B cell (primary cell): ENCODE measurements around the gene SRPK1. TPM values are rescaled to one million over a fixed set of nuclear protein-coding genes. Genes with fewer than 3 reads are reported as not detected.

ENCODE experiments used
- ATAC-seq: fragments of 200-7000 bp; cut with Tn5 transposase; one replicate; pipeline ENCODE4 v1.10.0; 2021; ENCODE audit warnings: low read depth, mild to moderate bottlenecking, moderate number of reproducible peaks, moderate library complexity
- CTCF ChIA-PET: fragments of 350-600 bp; sonication (Branson Sonifier 250); formaldehyde crosslinking; loops from one replicate; lab custom pipeline; 2021; ENCODE audit warnings: antibody characterized with exemption, inconsistent platforms; lab: Charles Lee
- POLR2A ChIA-PET: fragments of 350-600 bp; sonication (Branson Sonifier 250); formaldehyde crosslinking; loops from one replicate; lab custom pipeline; 2021; ENCODE audit warnings: antibody characterized with exemption; lab: Charles Lee
- DNase-seq: peaks from one replicate; pipeline ENCODE4 v3.0.0; 2013
- H2AFZ ChIP-seq: 2 replicates; pipeline ENCODE4 v1.6.1; 2012; ENCODE audit warnings: mild to moderate bottlenecking, low read depth, low read length; ENCODE audit not compliant: insufficient read depth, poor library complexity, severe bottlenecking
- H3K27ac ChIP-seq, 2 donors: 1 replicate in 1 of 2; 2 replicates in 1 of 2; pipeline ENCODE4 v1.5.1; 2012 to 2013; ENCODE audit warnings: low read length in 2 of 2, mild to moderate bottlenecking in 2 of 2, moderate library complexity in 1 of 2
- H3K27me3 ChIP-seq, 4 experiments: fragments of 200-600 bp in 1 of 4; sonication (generic) in 1 of 4; replicated peaks in 1 of 4; 1 replicate in 2 of 4; 2 replicates in 2 of 4; pipeline versions ENCODE4 v1.6.1 to v1.7.0; 2013 to 2016; ENCODE audit warnings: low read length in 3 of 4, mild to moderate bottlenecking in 2 of 4, mixed read lengths in 1 of 4, moderate library complexity in 1 of 4; ENCODE audit not compliant: insufficient read depth in 4 of 4, control insufficient read depth in 3 of 4; ENCODE audit errors: control extremely low read depth in 1 of 4
- H3K36me3 ChIP-seq, 2 experiments: replicated peaks in 1 of 2; 1 replicate in 1 of 2; 2 replicates in 1 of 2; pipeline versions ENCODE4 v1.6.1 to v1.7.1; 2013; ENCODE audit warnings: low read length in 1 of 2; ENCODE audit not compliant: insufficient read depth in 2 of 2, control insufficient read depth in 1 of 2; ENCODE audit errors: control extremely low read depth in 1 of 2, extremely low read depth in 1 of 2
- H3K4me1 ChIP-seq, 2 donors: fragments of 200-600 bp in 1 of 2; sonication (generic) in 1 of 2; 1 replicate in 1 of 2; 2 replicates in 1 of 2; pipeline versions ENCODE4 v1.5.1 to v1.6.1; 2013 to 2017; ENCODE audit warnings: low read length in 2 of 2; ENCODE audit not compliant: control insufficient read depth in 2 of 2, insufficient read depth in 2 of 2
- H3K4me2 ChIP-seq: replicated peaks from 2 replicates; pipeline ENCODE3; 2012; ENCODE audit warnings: mild to moderate bottlenecking, low read depth, low read length; ENCODE audit not compliant: poor library complexity, severe bottlenecking
- H3K4me3 ChIP-seq, 5 experiments: fragments of 200-600 bp in 1 of 5; sonication (generic) in 1 of 5; 1 replicate in 3 of 5; 2 replicates in 2 of 5; pipeline versions ENCODE4 v1.5.1 to v1.7.0; 2011 to 2016; ENCODE audit warnings: low read length in 4 of 5, mild to moderate bottlenecking in 4 of 5, low read depth in 2 of 5, control low read depth in 1 of 5, moderate library complexity in 1 of 5; ENCODE audit not compliant: insufficient read depth in 1 of 5; ENCODE audit errors: control extremely low read depth in 1 of 5, extremely low read depth in 1 of 5
- H3K79me2 ChIP-seq: fragments of 200-600 bp; sonication (generic); one replicate; pipeline ENCODE4 v1.6.0; 2016; ENCODE audit warnings: low read length; ENCODE audit not compliant: control insufficient read depth, insufficient read depth
- H3K9ac ChIP-seq: fragments of 200-600 bp; sonication (generic); 2 replicates; pipeline ENCODE4 v1.6.1; 2017; ENCODE audit warnings: mild to moderate bottlenecking, low read length, moderate library complexity
- H3K9me3 ChIP-seq, 3 donors: one replicate each; pipeline versions ENCODE4 v1.6.1 to v1.7.1; 2013; ENCODE audit warnings: low read length in 2 of 3; ENCODE audit not compliant: control insufficient read depth in 2 of 3, insufficient read depth in 1 of 3; ENCODE audit errors: control extremely low read depth in 1 of 3
- H4K20me1 ChIP-seq: 2 replicates; pipeline ENCODE4 v1.6.0; 2012; ENCODE audit warnings: mild to moderate bottlenecking, low read length; ENCODE audit not compliant: insufficient read depth, control insufficient read depth, poor library complexity, severe bottlenecking
- H3K27ac Mint-ChIP-seq: one replicate; pipeline ENCODE4 v1.8.0; 2021; ENCODE audit warnings: mixed read lengths
- H3K27me3 Mint-ChIP-seq: one replicate; pipeline ENCODE4 v1.8.0; 2021; ENCODE audit warnings: mixed read lengths
- H3K4me1 Mint-ChIP-seq: one replicate; pipeline ENCODE4 v1.8.0; 2021; ENCODE audit warnings: mixed read lengths
- H3K4me3 Mint-ChIP-seq: one replicate; pipeline ENCODE4 v1.8.0; 2021; ENCODE audit warnings: mixed read lengths
- H3K9me3 Mint-ChIP-seq: one replicate; pipeline ENCODE4 v1.8.0; 2022; ENCODE audit warnings: mixed read lengths; ENCODE audit not compliant: insufficient read depth
- EZH2 ChIP-seq: IDR thresholded peaks from 2 replicates; pipeline ENCODE4 v1.6.1; 2012; ENCODE audit warnings: borderline replicate concordance, low read depth, mild to moderate bottlenecking, moderate library complexity, low read length; ENCODE audit not compliant: insufficient read depth, poor library complexity, severe bottlenecking
- WGBS: methylation state at CpG from one replicate; pipeline ENCODE4 v1.1.5; 2013; ENCODE audit warnings: missing lambda C conversion rate; ENCODE audit not compliant: insufficient coverage; 5-methylcytosine and 5-hydroxymethylcytosine counted together
- intact Hi-C: fragments of 100-400 bp; cut with micrococcal nuclease; formaldehyde crosslinking; loops from one replicate; pipeline ENCODE4 v1.10.0; 2022
- polyA minus RNA-seq: library from RNA; depleted of rRNA, polyadenylated mRNA; stranded (reverse); fragments of >200 nt; gene quantifications from 2 replicates; pipeline ENCODE4 v1.2.3, GENCODE V29; 2012
- polyA plus RNA-seq: library from polyadenylated mRNA; depleted of rRNA; stranded (reverse); fragments of >200 nt; gene quantifications from 2 replicates; pipeline ENCODE4 v1.2.3, GENCODE V29; 2012
- total RNA-seq, 2 donors: library from RNA; stranded (reverse); fragments of 120-200 nt in 1 of 2; gene quantifications; 1 replicate in 1 of 2; 2 replicates in 1 of 2; pipeline versions ENCODE4 v1.2.3 to v1.2.4, GENCODE V29; 2013 to 2022
- TF ChIP-seq, protein P1 (sequence below): fragments of 200-600 bp; IDR thresholded peaks from one replicate; pipeline ENCODE4 v1.8.0; 2022; ENCODE audit warnings: antibody characterized with exemption, mild to moderate bottlenecking

SRPK1 gene
- 53.3 and 61.9 TPM in 2 replicates for total RNA-seq
- 32.3 TPM for total RNA-seq (2013)
- polyA plus RNA-seq = 9.7 and 13.5 TPM in 2 replicates
- polyA minus RNA-seq = 23.6 and 28.0 TPM in 2 replicates

DNA sequence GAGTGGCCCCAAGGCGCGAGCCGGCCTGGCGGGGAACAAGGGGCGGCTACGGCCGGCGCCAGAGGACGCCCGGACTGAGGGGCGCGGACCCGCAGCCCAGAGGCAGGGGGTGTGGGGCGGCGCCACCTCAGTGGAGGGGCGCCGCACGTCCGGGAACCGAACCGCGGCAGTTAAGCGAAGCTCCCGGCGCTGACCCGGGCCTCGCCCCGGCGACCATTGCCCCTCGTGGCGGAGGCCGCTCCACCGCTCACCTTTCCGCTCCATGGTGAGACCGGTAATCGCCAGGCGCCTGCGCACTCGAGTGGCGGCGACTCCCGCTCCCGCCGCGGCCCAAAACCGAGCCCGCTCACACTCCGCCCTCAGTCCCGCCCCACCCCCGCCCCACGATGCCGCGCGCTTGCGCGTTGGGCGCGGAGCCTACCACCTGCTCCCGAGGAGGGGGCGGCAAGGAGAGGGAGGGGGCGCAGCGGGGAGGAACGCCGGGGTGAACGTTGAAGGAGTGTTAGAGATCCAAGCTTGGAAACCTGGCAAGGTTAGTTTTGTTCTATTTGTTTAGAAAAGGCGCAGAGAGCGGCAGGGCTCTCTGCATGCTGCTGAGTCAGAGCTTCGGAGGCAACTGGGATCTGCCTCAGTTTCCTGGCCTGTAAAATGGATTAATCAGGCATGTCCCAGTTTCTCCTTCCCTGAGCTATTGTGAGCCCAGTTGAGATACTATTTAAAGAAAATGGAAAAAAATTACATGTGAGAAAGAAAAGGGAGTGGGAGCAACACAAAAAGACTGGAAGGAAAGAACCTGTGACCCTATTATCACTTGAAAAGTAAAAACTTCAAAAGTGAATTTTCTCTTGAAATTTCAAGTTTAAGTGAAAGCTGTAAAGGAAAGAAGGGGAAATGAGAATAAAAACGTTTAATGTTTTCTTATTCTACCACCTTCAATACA lies at the start of gene SRPK1:
Gene SRPK1 (minus strand): TSS at position 306 of the 940 bp plus-strand sequence. CDS start 42 bp downstream, at position 264.
- Mint-ChIP-seq H3K4me3 (peak within 1 kb of the TSS; percentile 96), H3K27ac (peak within 1 kb of the TSS; percentile 88), H3K27me3 (no peaks in the 10 kb centered on the region), H3K4me1 (peaks cover 29% of the 10 kb centered on the region), H3K9me3 (no peaks in the 10 kb centered on the region)
- Histone ChIP-seq H3K9ac (peak within 1 kb of the TSS; percentile 76), H3K27me3 (no peaks in the 10 kb centered on the region), H3K36me3 (peaks cover 2 to 3% of the 10 kb centered on the region in 2 experiments), H3K79me2 (peaks cover 37% of the 10 kb centered on the region), H3K4me2 (peak within 1 kb of the TSS; percentile 93), H2AFZ (peak within 1 kb of the TSS; percentile 89), H4K20me1 (no peaks in the 10 kb centered on the region), H3K4me1 (peaks cover 19 to 25% of the 10 kb centered on the region in 2 donors), H3K27ac (peak within 1 kb of the TSS; percentile 26 to 62), H3K4me3 (peak within 1 kb of the TSS; percentile 68 to 95 (median 82)), H3K9me3 (no peaks in the 10 kb centered on the region)
- ChIA-PET CTCF (no interaction called here), POLR2A (interaction anchor here (0.8 kb wide), 1 partner anchor 212 kb away, joined by 3 read pairs; no protein-coding TSS in a partner anchor)
- no peak for TF ChIP-seq EZH2
- TF ChIP-seq, protein P1, sequence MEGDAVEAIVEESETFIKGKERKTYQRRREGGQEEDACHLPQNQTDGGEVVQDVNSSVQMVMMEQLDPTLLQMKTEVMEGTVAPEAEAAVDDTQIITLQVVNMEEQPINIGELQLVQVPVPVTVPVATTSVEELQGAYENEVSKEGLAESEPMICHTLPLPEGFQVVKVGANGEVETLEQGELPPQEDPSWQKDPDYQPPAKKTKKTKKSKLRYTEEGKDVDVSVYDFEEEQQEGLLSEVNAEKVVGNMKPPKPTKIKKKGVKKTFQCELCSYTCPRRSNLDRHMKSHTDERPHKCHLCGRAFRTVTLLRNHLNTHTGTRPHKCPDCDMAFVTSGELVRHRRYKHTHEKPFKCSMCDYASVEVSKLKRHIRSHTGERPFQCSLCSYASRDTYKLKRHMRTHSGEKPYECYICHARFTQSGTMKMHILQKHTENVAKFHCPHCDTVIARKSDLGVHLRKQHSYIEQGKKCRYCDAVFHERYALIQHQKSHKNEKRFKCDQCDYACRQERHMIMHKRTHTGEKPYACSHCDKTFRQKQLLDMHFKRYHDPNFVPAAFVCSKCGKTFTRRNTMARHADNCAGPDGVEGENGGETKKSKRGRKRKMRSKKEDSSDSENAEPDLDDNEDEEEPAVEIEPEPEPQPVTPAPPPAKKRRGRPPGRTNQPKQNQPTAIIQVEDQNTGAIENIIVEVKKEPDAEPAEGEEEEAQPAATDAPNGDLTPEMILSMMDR = no peak
- ATAC-seq = peak; percentile 87
- peak; percentile 91 for DNase-seq
- under 1% methylated on average over 60 of the region's 69 CpGs for WGBS
- intact Hi-C loops = loop anchor here (1.0 kb wide), 1 partner anchor 106 kb away; the partner anchor contains the start of gene MAPK14

DNA sequence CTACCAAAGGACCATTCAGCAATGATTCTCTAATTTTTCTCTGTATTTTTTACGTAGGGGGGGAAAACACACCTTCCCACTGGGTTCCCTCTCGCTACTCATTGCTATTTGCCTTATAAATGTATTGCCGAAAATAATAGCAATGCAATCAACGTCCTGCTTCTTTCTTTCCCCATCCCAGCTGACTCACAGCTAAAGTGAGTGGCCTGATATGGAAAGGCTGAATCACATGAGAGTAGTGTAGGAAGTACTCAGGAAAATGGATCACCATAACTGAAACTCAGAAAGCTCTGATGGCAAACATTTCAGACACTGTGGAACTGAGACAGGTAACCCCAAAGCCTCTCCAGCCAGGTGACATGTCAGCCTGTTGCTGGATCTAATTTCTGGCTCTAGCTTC lies 49.3 kb upstream of the SRPK1 start:
- CTCF ChIA-PET = no interaction called here
- H2AFZ ChIP-seq = no peak overlapping the region
- DNase-seq = no peak

More for the DNA sequence above, 49.3 kb upstream of the SRPK1 start:
- Histone ChIP-seq H3K4me1 (no peaks in the 10 kb centered on the region), H3K9me3 (no peaks in the 10 kb centered on the region), H3K4me3 (no peak overlapping the region), H3K4me2 (no peak overlapping the region), H3K9ac (no peak overlapping the region), H3K27ac (no peak overlapping the region), H3K27me3 (no peaks in the 10 kb centered on the region), H3K79me2 (no peaks in the 10 kb centered on the region), H4K20me1 (no peaks in the 10 kb centered on the region), H3K36me3 (no peaks in the 10 kb centered on the region)
- no peak for TF ChIP-seq EZH2
- TF ChIP-seq, protein P1 = no peak
- POLR2A ChIA-PET = no interaction called here
- no peaks in the 10 kb centered on the region for H3K9me3 Mint-ChIP-seq
- WGBS = no CpG with 5 or more reads among the region's 4 CpGs
- no peak overlapping the region for H3K27ac Mint-ChIP-seq
- peaks cover 4% of the 10 kb centered on the region for H3K27me3 Mint-ChIP-seq
- H3K4me3 Mint-ChIP-seq = no peak overlapping the region
- H3K4me1 Mint-ChIP-seq = no peaks in the 10 kb centered on the region
- ATAC-seq = no peak
- intact Hi-C loops = no loop called here
